H9 (cell line): ENCODE results near the gene TNFSF4. TPM values are rescaled to one million over a fixed set of nuclear protein-coding genes. Genes with fewer than 3 reads are reported as not detected.

Source experiments
- DNase-seq: peaks from one replicate; pipeline ENCODE4 v3.0.0-alpha.2; 2017
- H2AFZ ChIP-seq: one replicate; pipeline ENCODE4 v1.6.1; 2013; ENCODE audit warnings: mild to moderate bottlenecking, low read length, control low read depth, moderate library complexity
- H2AK5ac ChIP-seq: 2 replicates; pipeline ENCODE4 v1.6.1; 2013; ENCODE audit warnings: low read length, control low read depth, mixed read lengths; ENCODE audit not compliant: insufficient read length
- H2BK120ac ChIP-seq: one replicate; pipeline ENCODE4 v1.6.1; 2013; ENCODE audit warnings: low read depth, mild to moderate bottlenecking, low read length, control low read depth, inconsistent platforms; ENCODE audit not compliant: poor library complexity, severe bottlenecking
- H2BK12ac ChIP-seq: 2 replicates; pipeline ENCODE4 v1.6.1; 2013; ENCODE audit warnings: low read length, control low read depth, mixed read lengths, low read depth; ENCODE audit not compliant: insufficient read length
- H2BK15ac ChIP-seq: 2 replicates; pipeline ENCODE4 v1.6.1; 2013; ENCODE audit warnings: low read depth, low read length, control low read depth
- H2BK20ac ChIP-seq: one replicate; pipeline ENCODE4 v1.6.1; 2013; ENCODE audit warnings: low read depth, mild to moderate bottlenecking, low read length, control low read depth, inconsistent platforms; ENCODE audit not compliant: poor library complexity, severe bottlenecking
- H2BK5ac ChIP-seq: 2 replicates; pipeline ENCODE4 v1.6.1; 2013; ENCODE audit warnings: low read length, control low read depth, mixed read lengths; ENCODE audit not compliant: insufficient read length
- H3K14ac ChIP-seq: 2 replicates; pipeline ENCODE4 v1.6.1; 2013; ENCODE audit warnings: low read length, control low read depth; ENCODE audit not compliant: insufficient read depth
- H3K18ac ChIP-seq: 2 replicates; pipeline ENCODE4 v1.6.1; 2013; ENCODE audit warnings: low read depth, mild to moderate bottlenecking, mixed read lengths, low read length, control low read depth; ENCODE audit not compliant: insufficient read length
- H3K23ac ChIP-seq: 2 replicates; pipeline ENCODE4 v1.6.1; 2013; ENCODE audit warnings: low read length, control low read depth, mixed read lengths, low read depth; ENCODE audit not compliant: insufficient read length
- H3K23me2 ChIP-seq: 2 replicates; pipeline ENCODE4 v1.6.1; 2013; ENCODE audit warnings: low read depth, mild to moderate bottlenecking, mixed read lengths, low read length, control low read depth; ENCODE audit not compliant: insufficient read length, poor library complexity, severe bottlenecking
- H3K27ac ChIP-seq: 2 replicates; pipeline ENCODE4 v1.5.1; 2013; ENCODE audit warnings: low read length, control low read depth, mixed read lengths, low read depth; ENCODE audit not compliant: insufficient read length
- H3K27me3 ChIP-seq: 2 replicates; pipeline ENCODE4 v1.6.1; 2013; ENCODE audit warnings: low read length, control low read depth, inconsistent platforms; ENCODE audit not compliant: insufficient read depth
- H3K4ac ChIP-seq: 2 replicates; pipeline ENCODE4 v1.6.1; 2013; ENCODE audit warnings: low read depth, mild to moderate bottlenecking, control low read depth, inconsistent platforms, low read length, moderate library complexity
- H3K4me1 ChIP-seq: 2 replicates; pipeline ENCODE4 v1.6.1; 2013; ENCODE audit warnings: low read length, control low read depth, inconsistent platforms; ENCODE audit not compliant: insufficient read depth
- H3K4me2 ChIP-seq: 2 replicates; pipeline ENCODE4 v1.6.1; 2013; ENCODE audit warnings: low read length, control low read depth, mixed read lengths; ENCODE audit not compliant: insufficient read length, insufficient read depth
- H3K56ac ChIP-seq: 2 replicates; pipeline ENCODE4 v1.6.1; 2013; ENCODE audit warnings: low read depth, mild to moderate bottlenecking, mixed read lengths, low read length, control low read depth; ENCODE audit not compliant: insufficient read length
- H3K79me1 ChIP-seq: 2 replicates; pipeline ENCODE4 v1.6.1; 2013; ENCODE audit warnings: low read depth, mild to moderate bottlenecking, moderate library complexity, low read length, control low read depth, inconsistent platforms; ENCODE audit not compliant: insufficient read depth, poor library complexity, severe bottlenecking
- H3K79me2 ChIP-seq: 2 replicates; pipeline ENCODE4 v1.6.1; 2013; ENCODE audit warnings: low read length, control low read depth, inconsistent platforms; ENCODE audit not compliant: insufficient read depth
- H3K9ac ChIP-seq: 2 replicates; pipeline ENCODE4 v1.6.1; 2013; ENCODE audit warnings: low read length, control low read depth, mixed read lengths; ENCODE audit not compliant: insufficient read length; ENCODE audit errors: extremely low read depth
- H3K9me3 ChIP-seq: one replicate; pipeline ENCODE4 v1.6.1; 2013; ENCODE audit warnings: low read depth, low read length, inconsistent platforms; ENCODE audit not compliant: control insufficient read depth
- H3T11ph ChIP-seq: one replicate; pipeline ENCODE4 v1.6.1; 2013; ENCODE audit warnings: mild to moderate bottlenecking, low read length, control low read depth, inconsistent platforms
- H4K20me1 ChIP-seq: one replicate; pipeline ENCODE4 v1.6.1; 2013; ENCODE audit not compliant: control insufficient read depth, insufficient read length, insufficient read depth
- H4K5ac ChIP-seq: 2 replicates; pipeline ENCODE4 v1.6.1; 2013; ENCODE audit warnings: low read depth, mild to moderate bottlenecking, mixed read lengths, low read length, control low read depth; ENCODE audit not compliant: insufficient read length
- H4K8ac ChIP-seq: replicated peaks from 2 replicates; pipeline ENCODE4 v1.6.1; 2013; ENCODE audit warnings: low read length, control low read depth, mixed read lengths, low read depth; ENCODE audit not compliant: insufficient read length
- H4K91ac ChIP-seq: 2 replicates; pipeline ENCODE4 v1.6.1; 2013; ENCODE audit warnings: low read depth, mild to moderate bottlenecking, moderate library complexity, mixed read lengths, low read length, control low read depth; ENCODE audit not compliant: insufficient read length
- H3K27ac Mint-ChIP-seq, 3 experiments: 2 replicates in 2 of 3; 3 replicates in 1 of 3; pipeline ENCODE4 v1.8.0; 2020 to 2021; ENCODE audit warnings: mixed read lengths in 3 of 3, mild to moderate bottlenecking in 1 of 3, moderate library complexity in 1 of 3
- H3K27me3 Mint-ChIP-seq: 2 replicates; pipeline ENCODE4 v1.8.0; 2021; ENCODE audit warnings: low read depth, mild to moderate bottlenecking, moderate library complexity, mixed read lengths
- H3K36me3 Mint-ChIP-seq, 3 experiments: 2 replicates in 2 of 3; 3 replicates in 1 of 3; pipeline ENCODE4 v1.8.0; 2020 to 2021; ENCODE audit warnings: low read depth in 3 of 3, mixed read lengths in 3 of 3; ENCODE audit not compliant: insufficient read depth in 1 of 3
- H3K4me1 Mint-ChIP-seq, 2 experiments: 2 replicates each; pipeline ENCODE4 v1.8.0; 2020; ENCODE audit warnings: mixed read lengths in 2 of 2
- H3K4me3 Mint-ChIP-seq, 2 experiments: 2 replicates in 1 of 2; 3 replicates in 1 of 2; pipeline ENCODE4 v1.8.0; 2020 to 2021; ENCODE audit warnings: mild to moderate bottlenecking in 2 of 2, mixed read lengths in 2 of 2, moderate library complexity in 1 of 2
- H3K9me3 Mint-ChIP-seq, 2 experiments: 2 replicates in 1 of 2; 3 replicates in 1 of 2; pipeline ENCODE4 v1.8.0; 2020; ENCODE audit warnings: mild to moderate bottlenecking in 2 of 2, mixed read lengths in 2 of 2, moderate library complexity in 1 of 2
- WGBS: extraction: QIAGEN DNeasy Blood & Tissue Kit; methylation state at CpG from one replicate; pipeline ENCODE4 v1.1.7; 2013; ENCODE audit warnings: missing lambda C conversion rate, low lambda C conversion rate, mixed read lengths; ENCODE audit not compliant: insufficient read length; ENCODE audit errors: extremely low coverage; 5-methylcytosine and 5-hydroxymethylcytosine counted together
- total RNA-seq: library from RNA; stranded (reverse); gene quantifications from 2 replicates; pipeline ENCODE4 v1.2.1, GENCODE V29; 2021
- TF ChIP-seq, protein P1 (sequence below): fragments of 200-600 bp; sonication (generic); conservative IDR thresholded peaks from 3 replicates; pipeline ENCODE4 v1.8.0; 2021; ENCODE audit warnings: antibody characterized with exemption, mild to moderate bottlenecking

Gene TNFSF4
- total RNA-seq, 1 experiment from 2014 or later: 0.28 TPM

DNA sequence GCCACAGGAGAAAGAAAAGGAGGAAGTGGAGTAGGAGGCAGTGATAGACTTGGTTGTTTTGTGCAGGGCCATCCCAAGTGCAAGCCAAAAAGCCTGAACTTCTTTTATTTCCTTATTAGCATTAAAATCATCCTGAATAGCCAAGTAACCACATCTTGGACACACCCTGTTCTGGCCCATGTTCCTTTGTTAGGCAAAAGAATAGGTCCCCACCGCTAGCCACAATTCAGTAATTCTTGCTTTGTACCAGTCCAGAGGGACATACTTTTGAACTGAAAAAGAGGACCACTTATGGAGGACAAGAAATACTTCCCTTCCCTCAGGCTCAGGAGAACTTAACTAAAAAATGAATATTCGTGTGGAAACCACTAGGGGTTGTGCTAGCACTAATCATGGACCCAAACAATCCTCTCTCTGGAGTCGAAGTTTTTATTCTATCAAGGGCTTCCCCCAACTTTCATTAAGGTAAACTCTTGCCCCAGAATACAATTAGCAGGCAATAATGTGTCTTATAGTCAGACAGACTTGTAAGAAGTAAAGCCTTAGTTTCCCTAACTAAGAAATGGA is 19.4 kb downstream of the TNFSF4 start:
- Histone ChIP-seq H3K9ac (no peak overlapping the region), H3K9me3 (no peaks in the 10 kb centered on the region), H3K23ac (no peak overlapping the region), H2AK5ac (no peak overlapping the region), H3K14ac (no peak overlapping the region), H3K4me2 (no peak overlapping the region), H3K56ac (no peak overlapping the region), H3K27me3 (no peaks in the 10 kb centered on the region), H2BK15ac (no peak overlapping the region), H4K91ac (no peak overlapping the region), H3K18ac (no peak overlapping the region), H2BK12ac (no peak overlapping the region), H3K27ac (no peak overlapping the region), H3K79me1 (no peaks in the 10 kb centered on the region), H2AFZ (no peak overlapping the region), H3K4ac (no peak overlapping the region), H4K8ac (no peak overlapping the region), H3K4me1 (peaks cover 3% of the 10 kb centered on the region; the same call in 1 of the 2 replicates), H3K79me2 (no peaks in the 10 kb centered on the region), H2BK120ac (no peak overlapping the region), H2BK5ac (no peak overlapping the region), H3K23me2 (no peaks in the 10 kb centered on the region), H4K20me1 (no peaks in the 10 kb centered on the region), H3T11ph (no peak overlapping the region), H2BK20ac (no peak overlapping the region), H4K5ac (no peak overlapping the region)
- H3K9me3 Mint-ChIP-seq: no peaks in the 10 kb centered on the region
- H3K4me1 Mint-ChIP-seq: no peaks in the 10 kb centered on the region
- no peak overlapping the region for H3K4me3 Mint-ChIP-seq
- no peak overlapping the region for H3K27ac Mint-ChIP-seq
- H3K27me3 Mint-ChIP-seq: no peaks in the 10 kb centered on the region
- H3K36me3 Mint-ChIP-seq: no peaks in the 10 kb centered on the region
- WGBS: no CpG with 5 or more reads among the region's 3 CpGs
- DNase-seq: no peak
- TF ChIP-seq, protein P1, sequence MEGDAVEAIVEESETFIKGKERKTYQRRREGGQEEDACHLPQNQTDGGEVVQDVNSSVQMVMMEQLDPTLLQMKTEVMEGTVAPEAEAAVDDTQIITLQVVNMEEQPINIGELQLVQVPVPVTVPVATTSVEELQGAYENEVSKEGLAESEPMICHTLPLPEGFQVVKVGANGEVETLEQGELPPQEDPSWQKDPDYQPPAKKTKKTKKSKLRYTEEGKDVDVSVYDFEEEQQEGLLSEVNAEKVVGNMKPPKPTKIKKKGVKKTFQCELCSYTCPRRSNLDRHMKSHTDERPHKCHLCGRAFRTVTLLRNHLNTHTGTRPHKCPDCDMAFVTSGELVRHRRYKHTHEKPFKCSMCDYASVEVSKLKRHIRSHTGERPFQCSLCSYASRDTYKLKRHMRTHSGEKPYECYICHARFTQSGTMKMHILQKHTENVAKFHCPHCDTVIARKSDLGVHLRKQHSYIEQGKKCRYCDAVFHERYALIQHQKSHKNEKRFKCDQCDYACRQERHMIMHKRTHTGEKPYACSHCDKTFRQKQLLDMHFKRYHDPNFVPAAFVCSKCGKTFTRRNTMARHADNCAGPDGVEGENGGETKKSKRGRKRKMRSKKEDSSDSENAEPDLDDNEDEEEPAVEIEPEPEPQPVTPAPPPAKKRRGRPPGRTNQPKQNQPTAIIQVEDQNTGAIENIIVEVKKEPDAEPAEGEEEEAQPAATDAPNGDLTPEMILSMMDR: no peak; the same call in 2 of the 3 replicates
